ENCODE data around the gene DRAP1. TPM values are rescaled to one million over a fixed set of nuclear protein-coding genes. Genes with fewer than 3 reads are reported as not detected.

Gene DRAP1
- total and polyA plus RNA-seq, 9 of the 15 experiments (the other 6 are each of a cell fraction or from before 2014, with no cell fraction given) = 9.6 to 200 (median 92.9) TPM

DNA sequence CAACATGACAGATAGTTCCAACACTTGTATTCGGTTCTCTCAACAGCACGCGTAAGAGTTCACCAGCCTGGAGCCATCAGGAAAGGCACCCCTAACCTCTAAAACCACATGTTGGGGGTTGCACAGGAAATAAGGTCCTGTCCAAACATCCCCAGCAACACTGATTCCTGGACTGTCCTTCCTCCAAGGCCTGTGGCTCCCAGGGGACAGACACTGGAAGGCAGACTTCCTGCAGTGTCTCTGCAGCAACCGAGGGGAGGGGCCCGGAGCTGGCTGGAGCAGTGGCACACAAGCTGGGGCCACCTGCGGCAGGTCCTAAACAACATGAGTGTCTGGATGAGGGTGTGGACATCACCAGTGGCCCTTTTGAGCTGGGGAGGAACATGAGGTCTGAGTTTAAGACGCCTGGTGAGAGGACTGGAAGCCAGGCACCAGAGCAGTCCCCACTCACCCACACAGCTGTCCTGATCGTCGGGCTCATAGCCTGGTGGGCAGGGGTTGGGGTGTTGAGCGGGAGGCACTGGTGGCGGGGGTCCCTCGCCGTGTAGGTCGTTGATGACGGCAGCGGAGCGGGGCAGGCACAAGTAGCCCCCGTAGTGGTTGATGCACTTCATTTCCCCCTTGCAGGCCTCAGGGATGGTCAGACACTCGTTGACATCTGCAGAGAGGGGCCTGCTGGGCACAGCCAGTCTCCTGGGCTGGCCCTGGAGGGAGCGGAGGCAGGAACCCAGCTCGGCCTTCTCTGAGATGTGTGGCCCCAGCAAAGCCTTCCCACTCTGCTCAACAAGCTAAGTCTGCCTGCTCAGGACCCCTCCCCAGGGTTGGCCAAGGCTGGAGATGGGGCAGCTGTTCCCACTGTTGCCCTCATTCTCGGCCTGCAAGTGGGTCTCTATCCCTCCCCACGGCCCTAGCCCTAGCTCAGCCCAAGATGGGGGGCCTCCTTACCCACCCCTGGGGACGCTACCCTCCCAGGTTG lies 48.2 kb upstream of the DRAP1 start (continued):
- TF ChIP-seq ZNF764 (CRISPR knock-in tag; IDR thresholded peaks at IDR 0.05; ENCODE audit: low read depth) (no peak), SMARCC2 (IDR thresholded peaks at IDR 0.05; ENCODE audit: low read depth) (no peak)
- TF ChIP-seq, protein P1, sequence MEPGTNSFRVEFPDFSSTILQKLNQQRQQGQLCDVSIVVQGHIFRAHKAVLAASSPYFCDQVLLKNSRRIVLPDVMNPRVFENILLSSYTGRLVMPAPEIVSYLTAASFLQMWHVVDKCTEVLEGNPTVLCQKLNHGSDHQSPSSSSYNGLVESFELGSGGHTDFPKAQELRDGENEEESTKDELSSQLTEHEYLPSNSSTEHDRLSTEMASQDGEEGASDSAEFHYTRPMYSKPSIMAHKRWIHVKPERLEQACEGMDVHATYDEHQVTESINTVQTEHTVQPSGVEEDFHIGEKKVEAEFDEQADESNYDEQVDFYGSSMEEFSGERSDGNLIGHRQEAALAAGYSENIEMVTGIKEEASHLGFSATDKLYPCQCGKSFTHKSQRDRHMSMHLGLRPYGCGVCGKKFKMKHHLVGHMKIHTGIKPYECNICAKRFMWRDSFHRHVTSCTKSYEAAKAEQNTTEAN (CRISPR knock-in tag; IDR thresholded peaks at IDR 0.05) = no peak

DNA sequence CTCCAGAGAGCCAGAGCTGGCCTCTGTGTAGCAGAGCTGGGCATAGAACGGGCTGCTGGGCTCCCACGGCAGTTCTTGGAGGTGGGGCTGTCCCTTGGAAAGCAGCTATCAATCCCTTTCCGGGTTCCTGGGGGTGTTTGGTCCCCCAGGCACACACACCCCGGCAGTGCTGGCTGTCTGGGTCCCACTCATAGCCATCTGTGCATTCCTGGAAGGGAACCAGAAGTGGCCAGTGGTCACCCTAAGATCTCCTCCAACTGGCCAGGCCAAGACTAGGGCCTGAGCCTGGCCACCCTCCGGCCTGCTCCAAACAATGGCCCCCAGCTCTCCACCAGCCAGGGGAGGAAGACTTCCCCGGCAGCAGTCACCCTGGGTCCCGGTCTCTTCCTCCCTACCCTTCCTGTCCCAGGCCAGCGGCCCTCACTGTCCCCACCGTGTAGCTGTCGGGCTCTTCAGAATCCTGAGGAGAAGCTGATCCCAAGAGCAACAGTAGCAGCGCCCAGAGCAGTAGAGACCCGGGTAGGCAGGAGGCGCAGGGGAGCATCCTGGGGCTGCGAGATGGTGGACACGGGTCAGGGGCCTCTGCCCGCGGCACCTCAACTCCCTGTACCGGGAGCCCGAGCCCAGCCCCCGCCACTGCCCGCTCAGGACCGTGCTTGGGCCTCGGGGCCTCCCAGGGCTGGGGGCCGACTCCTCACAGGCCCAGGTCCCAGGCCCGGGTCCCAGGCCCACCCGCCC lies 47.2 kb upstream of the DRAP1 start:
- H3K9me1 ChIP-seq (ENCODE audit: control insufficient read depth, insufficient read depth, low read length) = no peaks in the 10 kb centered on the region
- intact Hi-C loops (cut with micrococcal nuclease) (no loop called here), in situ Hi-C loops (cut with MboI) (no loop called here)
- WGBS (ENCODE audit: insufficient coverage, low coverage, missing lambda C conversion rate) = 72% methylated on average over 15 of the region's 26 CpGs
- H3K27ac ChIP-seq (ENCODE audit: extremely low read depth, low read depth, low read length) = peak overlapping the region; percentile 22; the same call in 1 of the 3 replicates
- no peaks in the 10 kb centered on the region for H3K9me3 ChIP-seq (replicated peaks; ENCODE audit: control insufficient read depth, insufficient read depth, low read depth, low read length)
- H3K36me3 ChIP-seq (ENCODE audit: control insufficient read depth, insufficient read depth, low read length) = peaks cover 14% of the 10 kb centered on the region; the same call in 2 of the 3 replicates
- H2AFZ ChIP-seq (ENCODE audit: low read depth, low read length) = no peak overlapping the region
- BruUV-seq (replicated peaks) = no TSS peak
- TF ChIP-seq SMARCB1 (IDR thresholded peaks at IDR 0.05; ENCODE audit: insufficient read length, low read depth) (no peak), POLR2G (IDR thresholded peaks at IDR 0.05; ENCODE audit: low read depth, low read length) (peak; percentile 48)
- TF ChIP-seq, protein P2, sequence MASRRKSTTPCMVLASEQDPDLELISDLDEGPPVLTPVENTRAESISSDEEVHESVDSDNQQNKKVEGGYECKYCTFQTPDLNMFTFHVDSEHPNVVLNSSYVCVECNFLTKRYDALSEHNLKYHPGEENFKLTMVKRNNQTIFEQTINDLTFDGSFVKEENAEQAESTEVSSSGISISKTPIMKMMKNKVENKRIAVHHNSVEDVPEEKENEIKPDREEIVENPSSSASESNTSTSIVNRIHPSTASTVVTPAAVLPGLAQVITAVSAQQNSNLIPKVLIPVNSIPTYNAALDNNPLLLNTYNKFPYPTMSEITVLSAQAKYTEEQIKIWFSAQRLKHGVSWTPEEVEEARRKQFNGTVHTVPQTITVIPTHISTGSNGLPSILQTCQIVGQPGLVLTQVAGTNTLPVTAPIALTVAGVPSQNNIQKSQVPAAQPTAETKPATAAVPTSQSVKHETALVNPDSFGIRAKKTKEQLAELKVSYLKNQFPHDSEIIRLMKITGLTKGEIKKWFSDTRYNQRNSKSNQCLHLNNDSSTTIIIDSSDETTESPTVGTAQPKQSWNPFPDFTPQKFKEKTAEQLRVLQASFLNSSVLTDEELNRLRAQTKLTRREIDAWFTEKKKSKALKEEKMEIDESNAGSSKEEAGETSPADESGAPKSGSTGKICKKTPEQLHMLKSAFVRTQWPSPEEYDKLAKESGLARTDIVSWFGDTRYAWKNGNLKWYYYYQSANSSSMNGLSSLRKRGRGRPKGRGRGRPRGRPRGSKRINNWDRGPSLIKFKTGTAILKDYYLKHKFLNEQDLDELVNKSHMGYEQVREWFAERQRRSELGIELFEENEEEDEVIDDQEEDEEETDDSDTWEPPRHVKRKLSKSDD (conservative IDR thresholded peaks at IDR 0.05; ENCODE audit: low read length) = no peak
- no peaks in the 10 kb centered on the region for H4K20me1 ChIP-seq (replicated peaks; ENCODE audit: control insufficient read depth, insufficient read depth, low read length)
- no peak overlapping the region for H3K4me3 ChIP-seq
- peak overlapping the region in 1 of 2 experiments; percentile 81; a peak in 2 of 4 replicates for H3K9ac ChIP-seq (ENCODE audit: insufficient read depth in 1 of 2, low read depth in 2 of 2, low read length in 2 of 2)
- ATAC-seq (no peak), FAIRE-seq (no peak), DNase-seq (ENCODE audit: extremely low read depth in 1 of 4, low spot score in 3 of 4) (no peak)
- CTCF ChIA-PET (ENCODE audit: low intra/inter-chr PET ratio) = no interaction called here
- peaks cover 22 to 55% of the 10 kb centered on the region in 2 experiments for H3K4me1 ChIP-seq (replicated peaks in 1 of 2; ENCODE audit: control insufficient read depth in 2 of 2, insufficient read depth in 2 of 2, low read length in 2 of 2)
- no peaks in the 10 kb centered on the region for H3K27me3 ChIP-seq (ENCODE audit: control insufficient read depth in 2 of 2, insufficient read depth in 2 of 2, low read length in 2 of 2)
- POLR2A ChIA-PET = interaction anchor here (0.5 to 8.2 kb wide), 12 partner anchors 9 to 219 kb away, joined by 3 to 151 read pairs (median 3); partner anchors contain the start of genes CCDC85B, CFL1, CTSW and FIBP
- H3K79me2 ChIP-seq (ENCODE audit: control insufficient read depth, insufficient read depth, low read length) = no peaks in the 10 kb centered on the region
- no peak overlapping the region for H3K4me2 ChIP-seq (ENCODE audit: insufficient read depth, low read length)
